Testis (tissue), 3 donors: ENCODE results near the gene SCAMP2. TPM values are rescaled to one million over a fixed set of nuclear protein-coding genes. Genes with fewer than 3 reads are reported as not detected.

Experiments
- DNase-seq: peaks from one replicate; pipeline ENCODE4 v3.0.0-alpha.2; 2019
- H3K27ac ChIP-seq, 2 donors: fragments of 200-600 bp; sonication (generic); one replicate each; pipeline ENCODE4 v1.5.1; 2019
- H3K27me3 ChIP-seq: fragments of 200-600 bp; sonication (generic); one replicate; pipeline ENCODE4 v1.5.1; 2019
- H3K36me3 ChIP-seq: fragments of 200-600 bp; sonication (generic); one replicate; pipeline ENCODE4 v1.5.1; 2017; ENCODE audit warnings: low read depth; ENCODE audit errors: missing control alignments
- H3K4me1 ChIP-seq: fragments of 200-600 bp; sonication (generic); one replicate; pipeline ENCODE4 v1.5.1; 2019
- H3K4me3 ChIP-seq, 2 donors: fragments of 200-600 bp; sonication (generic); one replicate each; pipeline ENCODE4 v1.5.1; 2017 to 2019
- H3K9me3 ChIP-seq: fragments of 200-600 bp; sonication (generic); one replicate; pipeline ENCODE4 v1.5.1; 2017
- POLR2A ChIP-seq: fragments of 450-650 bp; IDR thresholded peaks from one replicate; pipeline ENCODE4 v1.6.1; 2017; ENCODE audit warnings: antibody characterized with exemption, mild to moderate bottlenecking, moderate library complexity
- WGBS, 2 donors: methylation state at CpG; one replicate each; pipeline ENCODE4 v1.1.5; 2018; 5-methylcytosine and 5-hydroxymethylcytosine counted together
- intact Hi-C: fragments of 100-400 bp; cut with DNase I; formaldehyde crosslinking; loops from one replicate; pipeline ENCODE4 v1.15.1; 2023; ENCODE audit warnings: low total_unique reads
- polyA plus RNA-seq: library from polyadenylated mRNA; stranded (reverse); fragments of 350-450 nt; fragmentation: Illumina TruSeq; extraction: RNeasy Lipid Tissue Mini Kit (QIAGEN cat#74804); gene quantifications from one replicate; pipeline ENCODE4 v1.2.3, GENCODE V29; 2014; ENCODE audit warnings: low read depth, low replicate concordance; ENCODE audit not compliant: insufficient read depth
- total RNA-seq, 2 donors: library from RNA; depleted of rRNA; stranded (reverse); fragments of >200 nt; gene quantifications; one replicate each; pipeline ENCODE4 v1.2.3, GENCODE V29; 2016
- TF ChIP-seq, protein P1 (sequence below), 3 experiments: fragments of 450-650 bp in 2 of 3; fragments of 200-600 bp in 1 of 3; sonication (generic) in 1 of 3; IDR thresholded peaks; one replicate each; pipeline ENCODE4 v1.5.1; 2016 to 2019; ENCODE audit warnings: antibody characterized with exemption in 3 of 3, mild to moderate bottlenecking in 2 of 3, moderate library complexity in 1 of 3

SCAMP2 gene
- total and polyA plus RNA-seq, 3 donors from 2014 or later, result 94.8 to 130 (median 103) TPM

DNA sequence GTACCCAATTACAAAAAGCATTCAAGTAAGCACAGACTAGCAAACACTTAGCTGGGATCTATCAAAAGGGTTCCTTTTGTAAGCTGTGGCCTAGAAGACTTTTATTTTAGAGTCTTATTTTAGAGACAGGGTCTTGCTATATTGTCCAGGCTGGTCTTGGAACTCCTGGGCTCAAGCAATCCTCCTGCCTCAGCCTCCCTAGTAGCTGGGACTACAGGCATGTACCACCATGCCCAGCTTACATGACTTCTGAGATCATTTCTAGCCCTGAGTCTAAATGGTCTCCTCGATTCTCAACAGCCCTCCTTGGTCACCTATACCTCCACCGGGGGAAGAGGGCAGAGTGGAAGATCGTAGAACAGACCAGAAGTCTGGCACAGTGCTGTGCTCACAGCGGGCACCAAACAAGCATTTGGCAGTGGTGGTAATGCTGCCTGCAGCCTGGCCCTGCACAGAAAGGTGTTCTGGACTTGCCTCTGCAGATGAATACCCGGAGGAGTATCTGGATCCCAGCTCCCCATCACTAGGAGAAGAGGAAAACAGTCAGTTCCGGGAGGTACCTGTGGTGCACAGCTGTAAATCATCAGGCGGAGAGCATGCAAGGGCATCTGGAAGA is 31.1 kb upstream of the SCAMP2 start:
- no peak for DNase-seq
- Histone ChIP-seq H3K36me3 (no peaks in the 10 kb centered on the region), H3K4me1 (peaks cover 16% of the 10 kb centered on the region), H3K4me3 (no peak overlapping the region), H3K9me3 (no peaks in the 10 kb centered on the region), H3K27ac (no peak overlapping the region), H3K27me3 (no peaks in the 10 kb centered on the region)
- intact Hi-C loops, result no loop called here
- 86 to 89% methylated on average over 7 of the region's 7 CpGs for WGBS, 2 donors
- TF ChIP-seq POLR2A, result no peak
- TF ChIP-seq, protein P1, sequence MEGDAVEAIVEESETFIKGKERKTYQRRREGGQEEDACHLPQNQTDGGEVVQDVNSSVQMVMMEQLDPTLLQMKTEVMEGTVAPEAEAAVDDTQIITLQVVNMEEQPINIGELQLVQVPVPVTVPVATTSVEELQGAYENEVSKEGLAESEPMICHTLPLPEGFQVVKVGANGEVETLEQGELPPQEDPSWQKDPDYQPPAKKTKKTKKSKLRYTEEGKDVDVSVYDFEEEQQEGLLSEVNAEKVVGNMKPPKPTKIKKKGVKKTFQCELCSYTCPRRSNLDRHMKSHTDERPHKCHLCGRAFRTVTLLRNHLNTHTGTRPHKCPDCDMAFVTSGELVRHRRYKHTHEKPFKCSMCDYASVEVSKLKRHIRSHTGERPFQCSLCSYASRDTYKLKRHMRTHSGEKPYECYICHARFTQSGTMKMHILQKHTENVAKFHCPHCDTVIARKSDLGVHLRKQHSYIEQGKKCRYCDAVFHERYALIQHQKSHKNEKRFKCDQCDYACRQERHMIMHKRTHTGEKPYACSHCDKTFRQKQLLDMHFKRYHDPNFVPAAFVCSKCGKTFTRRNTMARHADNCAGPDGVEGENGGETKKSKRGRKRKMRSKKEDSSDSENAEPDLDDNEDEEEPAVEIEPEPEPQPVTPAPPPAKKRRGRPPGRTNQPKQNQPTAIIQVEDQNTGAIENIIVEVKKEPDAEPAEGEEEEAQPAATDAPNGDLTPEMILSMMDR (IDR thresholded peaks at IDR 0.05), result no peak

DNA sequence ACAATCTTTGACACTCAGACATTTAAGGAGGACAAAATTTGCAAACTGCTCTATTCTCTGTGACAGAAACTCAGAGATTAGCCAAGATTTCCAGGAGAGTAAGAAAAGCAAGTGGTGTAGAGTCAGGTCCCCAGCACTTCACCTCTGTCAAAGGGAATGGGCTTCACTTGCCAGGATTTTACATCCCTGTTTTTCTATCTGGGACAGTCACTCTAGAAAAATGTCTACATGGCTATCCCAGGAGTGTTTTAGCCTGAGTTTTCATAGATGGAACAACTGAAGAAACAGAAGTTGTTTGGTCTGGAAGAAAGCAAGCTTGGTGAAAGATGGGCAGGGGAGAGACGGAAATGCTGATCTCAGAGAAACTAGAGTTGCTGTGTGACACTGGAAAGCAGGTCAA is 30.5 kb upstream of the SCAMP2 start:
- WGBS, 2 donors, result 76 to 93% methylated on average over 1 of the region's 1 CpG
- Histone ChIP-seq H3K4me3 (no peak overlapping the region), H3K27me3 (no peaks in the 10 kb centered on the region), H3K4me1 (peaks cover 16% of the 10 kb centered on the region), H3K36me3 (no peaks in the 10 kb centered on the region), H3K9me3 (no peaks in the 10 kb centered on the region), H3K27ac (no peak overlapping the region)
- DNase-seq, result no peak
- no peak for TF ChIP-seq POLR2A
- TF ChIP-seq, protein P1 (IDR thresholded peaks at IDR 0.05), result no peak
- intact Hi-C loops, result no loop called here

DNA sequence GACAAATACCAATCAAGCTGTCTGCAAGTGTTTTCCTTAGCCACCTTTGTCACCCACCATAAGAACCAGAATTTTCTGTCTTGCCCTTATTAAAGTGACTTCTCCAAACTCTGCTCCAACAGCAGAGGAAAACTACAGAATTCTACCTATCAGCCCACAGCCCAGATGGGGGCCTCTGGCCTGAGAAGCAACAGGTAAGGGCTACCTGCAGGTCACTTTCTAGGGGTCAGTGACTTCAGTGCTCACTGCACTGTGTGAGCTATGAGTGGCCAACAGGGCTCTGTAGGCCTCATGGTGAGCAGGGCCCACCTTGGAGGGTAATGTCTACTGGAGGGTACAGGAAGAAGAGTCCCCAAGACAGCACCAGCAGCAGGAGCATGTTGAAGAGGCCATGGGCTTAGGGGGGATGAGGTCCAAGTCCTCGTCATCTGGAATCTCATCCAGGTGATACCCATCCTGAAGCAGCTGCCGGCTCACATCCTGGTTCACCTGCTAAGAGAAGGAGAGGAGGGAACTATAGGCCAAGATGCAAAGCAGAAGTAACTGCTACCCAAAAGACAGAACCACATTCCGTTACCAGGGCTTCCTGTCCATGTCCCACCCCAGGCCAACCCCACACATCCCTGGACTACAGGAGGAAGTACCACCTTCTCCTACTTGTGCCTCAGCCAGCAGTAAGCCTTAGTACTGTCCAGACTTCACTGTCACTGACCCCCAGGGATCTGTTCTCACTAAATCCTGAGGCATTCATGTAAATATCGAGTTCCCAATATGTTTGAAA is 29.3 kb upstream of the SCAMP2 start:
- DNase-seq, result no peak
- Histone ChIP-seq H3K36me3 (no peaks in the 10 kb centered on the region), H3K27ac (no peak overlapping the region), H3K9me3 (no peaks in the 10 kb centered on the region), H3K27me3 (no peaks in the 10 kb centered on the region), H3K4me1 (peaks cover 16% of the 10 kb centered on the region), H3K4me3 (no peak overlapping the region)
- TF ChIP-seq, protein P1 (IDR thresholded peaks at IDR 0.05), result no peak
- TF ChIP-seq POLR2A, result no peak
- intact Hi-C loops, result no loop called here
- 74 to 79% methylated on average over 3 to 4 of the region's 4 CpGs for WGBS, 2 donors

DNA sequence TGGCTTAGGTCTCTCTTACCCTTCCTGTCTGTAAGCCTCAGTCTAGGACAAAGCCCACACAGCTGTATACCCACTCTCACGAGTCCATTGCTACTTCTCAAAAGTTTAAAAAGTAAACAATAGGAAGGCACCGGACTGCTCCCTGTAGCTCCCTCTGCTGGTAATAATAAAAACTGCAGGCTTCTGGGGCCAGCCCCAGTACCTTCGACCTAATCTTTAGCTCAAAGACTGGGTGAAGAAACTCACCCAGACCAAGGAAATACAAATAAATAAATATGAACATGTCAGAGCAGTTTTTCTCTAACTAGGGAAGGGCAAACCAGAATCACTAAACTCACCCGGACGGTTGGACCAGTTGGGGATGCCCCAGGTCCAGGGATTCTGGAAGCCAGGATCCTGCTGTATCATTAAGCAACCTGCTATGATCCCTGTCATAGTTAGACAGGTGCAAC is 28.5 kb upstream of the SCAMP2 start:
- DNase-seq, result peak; percentile 62
- no peaks in the 10 kb centered on the region for H3K36me3 ChIP-seq
- TF ChIP-seq, protein P1 (IDR thresholded peaks at IDR 0.05), result peak; percentile 80 to 98 (median 90)
- no peak for TF ChIP-seq POLR2A
- H3K4me3 ChIP-seq, result no peak overlapping the region
- H3K27ac ChIP-seq, result no peak overlapping the region
- intact Hi-C loops, result no loop called here
- H3K4me1 ChIP-seq, result peaks cover 12% of the 10 kb centered on the region
- H3K9me3 ChIP-seq, result no peaks in the 10 kb centered on the region
- no peaks in the 10 kb centered on the region for H3K27me3 ChIP-seq
- 28 to 39% methylated on average over 5 of the region's 5 CpGs for WGBS, 2 donors
